Measurements from ENCODE around the gene PTPN6. TPM values are rescaled to one million over a fixed set of nuclear protein-coding genes. Genes with fewer than 3 reads are reported as not detected.

Gene PTPN6
- total RNA-seq, 1 experiment from 2014 or later, result 19.8 TPM

GRCh38 chr12:7004840-7005239, 53.7 kb downstream of the PTPN6 start:
- Mint-ChIP-seq H3K4me3 (no peak overlapping the region), H3K36me3 (ENCODE audit: insufficient read depth in 1 of 3, low read depth in 3 of 3) (peaks cover 4 to 12% (median 5%) of the 10 kb centered on the region in 3 experiments; a peak in 5 of 7 replicates), H3K27me3 (ENCODE audit: low read depth) (no peaks in the 10 kb centered on the region), H3K4me1 (no peaks in the 10 kb centered on the region), H3K27ac (no peak overlapping the region; a peak in 1 of 7 replicates), H3K9me3 (no peaks in the 10 kb centered on the region)
- no peak for TF ChIP-seq CTCF (conservative IDR thresholded peaks at IDR 0.05)
- Histone ChIP-seq H4K8ac (replicated peaks; ENCODE audit: insufficient read length, low read depth, low read length) (no peak overlapping the region), H2AK5ac (ENCODE audit: insufficient read length, low read length) (no peak overlapping the region), H3K4ac (ENCODE audit: low read depth, low read length) (no peak overlapping the region), H2AFZ (ENCODE audit: low read length) (no peak overlapping the region), H3K9ac (ENCODE audit: extremely low read depth, insufficient read length, low read length) (no peak overlapping the region), H3K79me1 (ENCODE audit: insufficient read depth, low read depth, low read length, poor library complexity, severe bottlenecking) (no peaks in the 10 kb centered on the region), H3K4me2 (ENCODE audit: insufficient read depth, insufficient read length, low read length) (no peak overlapping the region), H3T11ph (ENCODE audit: low read length) (no peak overlapping the region), H3K4me1 (ENCODE audit: insufficient read depth, low read length) (no peaks in the 10 kb centered on the region), H4K91ac (ENCODE audit: insufficient read length, low read depth, low read length) (no peak overlapping the region), H3K18ac (ENCODE audit: insufficient read length, low read depth, low read length) (no peak overlapping the region), H3K56ac (ENCODE audit: insufficient read length, low read depth, low read length) (no peak overlapping the region), H3K27me3 (ENCODE audit: insufficient read depth, low read length) (no peaks in the 10 kb centered on the region), H2BK120ac (ENCODE audit: low read depth, low read length, poor library complexity, severe bottlenecking) (no peak overlapping the region), H3K79me2 (ENCODE audit: insufficient read depth, low read length) (no peaks in the 10 kb centered on the region), H2BK12ac (ENCODE audit: insufficient read length, low read depth, low read length) (no peak overlapping the region), H2BK5ac (ENCODE audit: insufficient read length, low read length) (no peak overlapping the region), H4K5ac (ENCODE audit: insufficient read length, low read depth, low read length) (no peak overlapping the region), H3K14ac (ENCODE audit: insufficient read depth, low read length) (no peak overlapping the region), H3K23ac (ENCODE audit: insufficient read length, low read depth, low read length) (no peak overlapping the region), H2BK20ac (ENCODE audit: low read depth, low read length, poor library complexity, severe bottlenecking) (no peak overlapping the region), H4K20me1 (ENCODE audit: control insufficient read depth, insufficient read depth, insufficient read length) (no peaks in the 10 kb centered on the region), H2BK15ac (ENCODE audit: low read depth, low read length) (no peak overlapping the region), H3K23me2 (ENCODE audit: insufficient read length, low read depth, low read length, poor library complexity, severe bottlenecking) (no peaks in the 10 kb centered on the region), H3K27ac (ENCODE audit: insufficient read length, low read depth, low read length) (no peak overlapping the region), H3K9me3 (ENCODE audit: control insufficient read depth, low read depth, low read length) (no peaks in the 10 kb centered on the region)
- WGBS (ENCODE audit: extremely low coverage, insufficient read length, low lambda C conversion rate), result no CpG with 5 or more reads among the region's 2 CpGs
- DNase-seq, result no peak

All from H9 (cell line).